Body of pancreas (tissue), 4 donors: Measurements from ENCODE around the gene MAP3K5.

Experiments used
- CTCF ChIP-seq, 7 experiments: fragments of 450-650 bp in 4 of 7; fragments of 200-600 bp in 3 of 7; sonication (generic) in 3 of 7; IDR thresholded peaks; one replicate each; pipeline ENCODE4 v1.5.1; 2016 to 2019; ENCODE audit warnings: antibody characterized with exemption in 7 of 7
- POLR2A ChIP-seq, 3 donors: fragments of 450-650 bp; IDR thresholded peaks; one replicate each; pipeline ENCODE4 v1.6.1; 2016; ENCODE audit warnings: antibody characterized with exemption in 3 of 3, mild to moderate bottlenecking in 2 of 3

- TF ChIP-seq CTCF (IDR thresholded peaks at IDR 0.05) (no peak), POLR2A (IDR thresholded peaks at IDR 0.05) (no peak)
Observed at GRCh38 chr6:136614350-136614749, 177.9 kb downstream of the MAP3K5 start.
